K562 (cell line): Measurements from ENCODE around the gene ZKSCAN3. TPM values are rescaled to one million over a fixed set of nuclear protein-coding genes. Genes with fewer than 3 reads are reported as not detected.
A peak's percentile ranks its signal among the peaks of the same experiment; 100 is the strongest.

ENCODE experiments used
- ASH1L ChIP-seq: fragments of 450-650 bp; IDR thresholded peaks from 2 replicates; pipeline ENCODE4 v1.6.1; 2018; ENCODE audit warnings: borderline replicate concordance, mild to moderate bottlenecking, low read depth; ENCODE audit not compliant: partially characterized antibody
- CBFA2T2 ChIP-seq: fragments of 450-650 bp; conservative IDR thresholded peaks from 2 replicates; pipeline ENCODE4 v1.6.1; 2017; ENCODE audit warnings: mild to moderate bottlenecking
- CBFA2T3 ChIP-seq: fragments of 450-650 bp; IDR thresholded peaks from 2 replicates; pipeline ENCODE4 v1.6.1; 2017
- CC2D1A ChIP-seq: fragments of 450-650 bp; IDR thresholded peaks from 2 replicates; pipeline ENCODE4 v1.6.1; 2017; ENCODE audit warnings: mild to moderate bottlenecking
- FOSL1 ChIP-seq: fragments of 200-800 bp; sonication (Bioruptor generic); conservative IDR thresholded peaks from 2 replicates; pipeline ENCODE4 v1.6.1; 2016; ENCODE audit warnings: missing genetic modification characterization, missing compliant biosample characterization
- HDAC8 ChIP-seq: fragments of 450-650 bp; IDR thresholded peaks from 2 replicates; pipeline ENCODE4 v1.6.1; 2016; ENCODE audit warnings: mild to moderate bottlenecking, missing genetic modification characterization, moderate library complexity, missing compliant biosample characterization
- HMGN3 ChIP-seq: IDR thresholded peaks from 2 replicates; pipeline ENCODE4 v1.6.1; 2011; ENCODE audit warnings: borderline replicate concordance, low read depth, mild to moderate bottlenecking, mixed read lengths, low read length; ENCODE audit not compliant: insufficient read length; ENCODE audit errors: extremely low read depth
- NFE2L1 ChIP-seq: fragments of 450-650 bp; IDR thresholded peaks from 2 replicates; pipeline ENCODE4 v1.6.1; 2016; ENCODE audit warnings: missing genetic modification characterization, low read depth, mild to moderate bottlenecking, missing compliant biosample characterization, moderate library complexity, borderline replicate concordance
- NFXL1 ChIP-seq: fragments of 450-650 bp; formaldehyde crosslinking; IDR thresholded peaks from 2 replicates; pipeline ENCODE4 v1.4.0; 2021; ENCODE audit warnings: mild to moderate bottlenecking
- PATZ1 ChIP-seq: fragments of 250-450 bp; sonication (Bioruptor Pico); IDR thresholded peaks from 2 replicates; pipeline ENCODE4 v1.5.0; 2020; ENCODE audit warnings: mild to moderate bottlenecking, borderline replicate concordance
- TAF7 ChIP-seq: fragments of 450-650 bp; IDR thresholded peaks from 2 replicates; pipeline ENCODE4 v1.6.1; 2016; ENCODE audit warnings: missing genetic modification characterization, missing compliant biosample characterization
- TAF9B ChIP-seq: fragments of 450-650 bp; IDR thresholded peaks from 2 replicates; pipeline ENCODE4 v1.6.1; 2018; ENCODE audit warnings: mild to moderate bottlenecking; ENCODE audit not compliant: partially characterized antibody
- TEAD4 ChIP-seq, 2 experiments: sonication (generic) in 1 of 2; formaldehyde crosslinking in 1 of 2; IDR thresholded peaks; 2 replicates each; pipeline versions ENCODE4 v1.6.1 to v1.8.0; 2012 to 2022; ENCODE audit warnings: borderline replicate concordance in 1 of 2, inconsistent platforms in 1 of 2, low read length in 1 of 2, mild to moderate bottlenecking in 1 of 2, missing genetic modification reagents in 1 of 2
- ZBTB12 ChIP-seq: fragments of 250-450 bp; sonication (Bioruptor Pico); IDR thresholded peaks from 2 replicates; pipeline ENCODE4 v1.4.0; 2020
- ZKSCAN8 ChIP-seq: fragments of 200-800 bp; sonication (Bioruptor generic); IDR thresholded peaks from 2 replicates; pipeline ENCODE4 v1.6.1; 2016; ENCODE audit warnings: missing genetic modification characterization, missing compliant biosample characterization
- polyA plus RNA-seq, 8 experiments: library from polyadenylated mRNA; depleted of rRNA in 4 of 8; stranded (reverse) in 5 of 8; unstranded in 3 of 8; fragments of >200 nt; fragmentation: Nextera tagmentation in 2 of 8; fragmentation: Illumina TruSeq in 1 of 8; extraction: Ambion mirVana in 2 of 8; extraction: Trizol in 1 of 8; gene quantifications; 2 replicates each; pipeline versions ENCODE4 v1.2.1 to v1.2.3, GENCODE V29; 2011 to 2014; ENCODE audit warnings: inconsistent platforms in 1 of 8, missing spikeins in 1 of 8
- total RNA-seq, 7 experiments: library from RNA; depleted of rRNA in 6 of 7; stranded (reverse); fragments of >200 nt in 6 of 7; fragmentation: Illumina TruSeq in 2 of 7; extraction: Trizol in 2 of 7; gene quantifications; 2 replicates each; pipeline versions ENCODE4 v1.2.1 to v1.2.3, GENCODE V29; 2011 to 2021; ENCODE audit warnings: low replicate concordance in 1 of 7
- TF ChIP-seq, protein P1 (sequence below): fragments of 450-650 bp; IDR thresholded peaks from one replicate; pipeline ENCODE4 v1.6.1; 2018; ENCODE audit warnings: mild to moderate bottlenecking, moderate library complexity; ENCODE audit not compliant: partially characterized antibody
- TF ChIP-seq, protein P2 (sequence below): fragments of 250-450 bp; sonication (Bioruptor Pico); IDR thresholded peaks from 2 replicates; pipeline ENCODE4 v1.4.0; 2020; ENCODE audit warnings: mild to moderate bottlenecking
- TF ChIP-seq, protein P3 (sequence below): fragments of 450-650 bp; formaldehyde crosslinking; IDR thresholded peaks from 2 replicates; pipeline ENCODE4 v1.4.0; 2020; ENCODE audit warnings: mild to moderate bottlenecking, mixed read lengths

ZKSCAN3 gene
- total and polyA plus RNA-seq, 9 of the 15 experiments (the other 6 are each of a cell fraction or from before 2014, with no cell fraction given) = 3.0 to 12.4 (median 10.2) TPM

GRCh38 chr6:28349892-28350737 lies at the start of gene ZKSCAN3 (continued):
- TF ChIP-seq FOSL1 (tag) (0 out of 2 replicates have a peak, but pooled peaks have one; percentile 30), TEAD4 (IDR thresholded peaks at IDR 0.05; ENCODE audit: low read length) (peak; percentile 42), TEAD4 (CRISPR knock-in tag; IDR thresholded peaks at IDR 0.05; ENCODE audit: borderline replicate concordance) (no peak), NFXL1 (no peak), NFE2L1 (tag) (no peak), ASH1L (peak; percentile 61), HDAC8 (tag) (no peak), PATZ1 (CRISPR knock-in tag) (no peak), TAF7 (tag) (peak; percentile 88; the same call in 1 of the 2 replicates), CBFA2T3 (peak; percentile 50; the same call in 1 of the 2 replicates), TAF9B (peak; percentile 92), ZKSCAN8 (CRISPR knock-in tag) (peak; percentile 70; the same call in 1 of the 2 replicates), ZBTB12 (no peak), CC2D1A (peak; percentile 94), HMGN3 (no peak), CBFA2T2 (no peak)
- TF ChIP-seq, protein P1, sequence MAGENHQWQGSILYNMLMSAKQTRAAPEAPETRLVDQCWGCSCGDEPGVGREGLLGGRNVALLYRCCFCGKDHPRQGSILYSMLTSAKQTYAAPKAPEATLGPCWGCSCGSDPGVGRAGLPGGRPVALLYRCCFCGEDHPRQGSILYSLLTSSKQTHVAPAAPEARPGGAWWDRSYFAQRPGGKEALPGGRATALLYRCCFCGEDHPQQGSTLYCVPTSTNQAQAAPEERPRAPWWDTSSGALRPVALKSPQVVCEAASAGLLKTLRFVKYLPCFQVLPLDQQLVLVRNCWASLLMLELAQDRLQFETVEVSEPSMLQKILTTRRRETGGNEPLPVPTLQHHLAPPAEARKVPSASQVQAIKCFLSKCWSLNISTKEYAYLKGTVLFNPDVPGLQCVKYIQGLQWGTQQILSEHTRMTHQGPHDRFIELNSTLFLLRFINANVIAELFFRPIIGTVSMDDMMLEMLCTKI = no peak
- TF ChIP-seq, protein P2, sequence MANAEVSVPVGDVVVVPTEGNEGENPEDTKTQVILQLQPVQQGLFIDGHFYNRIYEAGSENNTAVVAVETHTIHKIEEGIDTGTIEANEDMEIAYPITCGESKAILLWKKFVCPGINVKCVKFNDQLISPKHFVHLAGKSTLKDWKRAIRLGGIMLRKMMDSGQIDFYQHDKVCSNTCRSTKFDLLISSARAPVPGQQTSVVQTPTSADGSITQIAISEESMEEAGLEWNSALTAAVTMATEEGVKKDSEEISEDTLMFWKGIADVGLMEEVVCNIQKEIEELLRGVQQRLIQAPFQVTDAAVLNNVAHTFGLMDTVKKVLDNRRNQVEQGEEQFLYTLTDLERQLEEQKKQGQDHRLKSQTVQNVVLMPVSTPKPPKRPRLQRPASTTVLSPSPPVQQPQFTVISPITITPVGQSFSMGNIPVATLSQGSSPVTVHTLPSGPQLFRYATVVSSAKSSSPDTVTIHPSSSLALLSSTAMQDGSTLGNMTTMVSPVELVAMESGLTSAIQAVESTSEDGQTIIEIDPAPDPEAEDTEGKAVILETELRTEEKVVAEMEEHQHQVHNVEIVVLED (CRISPR knock-in tag) = 0 out of 2 replicates have a peak, but pooled peaks have one; percentile 7
- TF ChIP-seq, protein P3, sequence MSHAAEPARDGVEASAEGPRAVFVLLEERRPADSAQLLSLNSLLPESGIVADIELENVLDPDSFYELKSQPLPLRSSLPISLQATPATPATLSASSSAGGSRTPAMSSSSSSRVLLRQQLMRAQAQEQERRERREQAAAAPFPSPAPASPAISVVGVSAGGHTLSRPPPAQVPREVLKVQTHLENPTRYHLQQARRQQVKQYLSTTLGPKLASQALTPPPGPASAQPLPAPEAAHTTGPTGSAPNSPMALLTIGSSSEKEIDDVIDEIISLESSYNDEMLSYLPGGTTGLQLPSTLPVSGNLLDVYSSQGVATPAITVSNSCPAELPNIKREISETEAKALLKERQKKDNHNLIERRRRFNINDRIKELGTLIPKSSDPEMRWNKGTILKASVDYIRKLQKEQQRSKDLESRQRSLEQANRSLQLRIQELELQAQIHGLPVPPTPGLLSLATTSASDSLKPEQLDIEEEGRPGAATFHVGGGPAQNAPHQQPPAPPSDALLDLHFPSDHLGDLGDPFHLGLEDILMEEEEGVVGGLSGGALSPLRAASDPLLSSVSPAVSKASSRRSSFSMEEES = no peak
